Upper lobe of left lung (tissue), 4 donors: ENCODE measurements around the gene SLC25A42.

Experiments
- CTCF ChIP-seq, 6 experiments: fragments of 450-650 bp in 4 of 6; fragments of 200-600 bp in 2 of 6; sonication (generic) in 2 of 6; IDR thresholded peaks; one replicate each; pipeline ENCODE4 v1.5.1; 2016 to 2019; ENCODE audit warnings: antibody characterized with exemption in 6 of 6
- EP300 ChIP-seq, 4 donors: sonication (generic); formaldehyde crosslinking; IDR thresholded peaks; one replicate each; pipeline ENCODE4 v1.5.1; 2017; ENCODE audit warnings: antibody characterized with exemption in 4 of 4, control low read depth in 2 of 4
- POLR2A ChIP-seq, 4 donors: fragments of 450-650 bp; IDR thresholded peaks; one replicate each; pipeline ENCODE4 v1.5.1; 2016 to 2017; ENCODE audit warnings: antibody characterized with exemption in 4 of 4, mild to moderate bottlenecking in 2 of 4
- POLR2AphosphoS5 ChIP-seq, 2 donors: sonication (generic); formaldehyde crosslinking; IDR thresholded peaks; one replicate each; pipeline ENCODE4 v1.5.1; 2017; ENCODE audit warnings: antibody characterized with exemption in 2 of 2

- TF ChIP-seq POLR2A (IDR thresholded peaks at IDR 0.05) = no peak
- no peak for TF ChIP-seq CTCF (IDR thresholded peaks at IDR 0.05)
- no peak for TF ChIP-seq EP300 (IDR thresholded peaks at IDR 0.05)
- no peak for TF ChIP-seq POLR2AphosphoS5 (IDR thresholded peaks at IDR 0.05)
These were observed 2.3 kb upstream of the SLC25A42 start for GRCh38 chr19:19061506-19061905.
